ENCODE measurements around the gene POLE.

POLE gene

DNA sequence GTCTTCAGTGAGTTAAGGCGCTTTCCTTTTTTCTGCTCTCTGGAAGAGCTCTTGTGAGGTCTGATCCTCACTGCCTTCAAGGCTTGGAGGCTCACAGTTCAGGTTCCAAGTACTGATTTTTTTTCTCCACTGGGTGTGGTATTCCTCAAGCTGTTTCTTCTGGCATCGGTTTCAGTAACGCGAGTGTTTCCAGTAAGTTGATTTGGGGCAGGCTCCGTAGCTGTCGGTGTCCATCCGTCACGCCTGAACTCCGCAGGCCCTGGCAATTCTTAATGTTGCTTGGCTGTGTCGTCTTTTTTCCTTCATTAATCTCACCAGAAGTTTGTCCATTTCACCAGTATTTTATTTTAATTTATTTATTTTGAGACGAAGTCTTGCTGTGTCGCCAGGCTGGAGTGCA, 107.4 kb downstream of the POLE start:
- DNase-seq (ENCODE audit: low read depth): no peak

DNA sequence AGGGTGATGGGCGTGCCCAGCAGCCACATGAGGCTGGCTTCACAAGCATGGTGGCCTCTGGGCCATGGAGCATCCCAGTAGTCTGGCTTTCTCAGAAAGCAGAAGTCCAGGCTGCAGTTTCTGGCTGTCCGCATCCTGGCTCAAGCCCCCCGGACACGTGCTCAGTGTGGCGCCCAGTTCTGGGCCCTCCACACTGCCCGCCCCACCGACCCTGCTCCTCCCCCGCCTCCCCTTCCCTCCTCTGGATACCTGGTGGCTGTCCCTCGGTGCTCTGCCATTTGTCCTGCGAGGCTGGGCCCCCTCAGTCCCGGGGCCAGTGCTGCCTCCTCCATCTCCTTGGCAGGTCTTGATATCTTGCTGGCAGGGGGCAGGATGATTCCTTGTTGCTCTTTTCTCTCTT, 108.3 kb downstream of the POLE start:
- DNase-seq (ENCODE audit: low read depth): no peak

DNA sequence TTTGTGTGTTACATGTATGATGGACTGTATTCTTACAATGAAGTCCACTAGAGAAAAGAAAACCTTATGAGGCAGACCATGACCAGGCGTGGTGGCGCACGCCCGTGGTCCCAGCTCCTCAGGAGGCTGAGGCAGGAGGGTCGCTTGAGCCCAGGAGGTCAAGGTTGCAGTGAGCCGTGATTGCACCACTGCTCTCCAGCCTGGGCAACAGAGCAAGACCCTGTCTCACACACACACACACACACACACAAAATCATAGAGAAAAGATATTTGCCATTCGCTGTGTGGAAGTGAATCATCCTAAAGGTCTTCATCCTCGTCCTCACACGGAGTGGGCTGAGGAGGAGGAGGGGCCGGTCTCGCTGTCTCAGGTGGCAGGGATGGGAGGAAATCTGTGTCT, 109.0 kb downstream of the POLE start:
- DNase-seq (ENCODE audit: low read depth): no peak

DNA sequence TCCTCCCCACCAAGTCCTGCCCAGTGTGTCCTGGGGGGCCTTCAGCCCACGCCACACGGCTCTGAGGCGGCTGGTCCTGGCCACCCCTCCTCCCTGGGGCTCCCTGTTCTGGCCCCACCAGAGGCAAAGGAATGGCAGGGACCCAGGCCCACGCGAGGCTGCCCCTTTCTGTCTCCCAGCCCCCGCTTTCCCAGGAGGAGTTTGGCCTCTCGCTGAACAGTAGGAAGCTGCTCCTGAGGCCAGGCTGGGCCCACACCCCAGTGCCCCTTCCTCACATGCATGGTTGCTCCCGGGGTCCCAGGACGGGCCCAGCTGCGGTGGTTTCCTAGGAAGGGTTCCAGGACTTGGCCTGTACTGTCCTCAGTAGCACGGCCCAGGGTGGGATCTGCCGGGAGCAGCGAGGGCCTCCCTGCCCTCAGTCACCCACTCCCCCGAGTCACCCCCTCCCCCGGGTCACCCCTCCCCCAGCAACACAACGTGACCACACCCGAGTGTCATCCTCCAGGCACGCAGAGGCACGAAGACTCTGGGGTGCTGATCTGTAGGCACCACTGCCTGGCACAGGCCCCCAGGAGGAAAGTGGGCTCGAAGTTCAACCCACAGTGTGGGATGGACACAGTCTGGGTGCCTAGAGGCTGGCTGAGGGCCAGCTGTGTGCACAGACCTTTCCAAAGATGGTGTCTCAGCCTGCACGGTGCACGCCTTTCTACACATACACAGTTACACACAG, 109.8 kb downstream of the POLE start:
- DNase-seq (ENCODE audit: low read depth): no peak

DNA sequence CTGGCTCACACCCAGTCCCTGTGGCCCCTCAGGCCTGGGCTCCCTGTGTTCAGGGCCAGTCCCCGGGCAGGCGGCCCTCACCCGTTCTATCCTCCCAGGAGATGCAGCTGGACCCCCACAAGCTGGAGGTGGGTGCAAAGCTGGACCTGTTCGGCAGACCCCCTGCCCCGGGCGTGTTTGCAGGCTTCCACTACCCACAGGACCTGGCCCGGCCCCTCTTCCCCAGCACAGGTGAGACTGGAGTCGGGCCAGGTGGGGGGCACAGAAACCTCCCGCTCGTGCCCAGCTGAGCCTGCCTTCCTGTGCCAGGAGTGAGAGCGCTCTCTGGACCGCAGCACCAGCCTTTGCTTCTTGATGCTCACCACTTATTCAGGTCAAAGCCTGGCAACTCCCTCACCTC, 110.4 kb downstream of the POLE start:
- DNase-seq (ENCODE audit: low read depth): no peak

DNA sequence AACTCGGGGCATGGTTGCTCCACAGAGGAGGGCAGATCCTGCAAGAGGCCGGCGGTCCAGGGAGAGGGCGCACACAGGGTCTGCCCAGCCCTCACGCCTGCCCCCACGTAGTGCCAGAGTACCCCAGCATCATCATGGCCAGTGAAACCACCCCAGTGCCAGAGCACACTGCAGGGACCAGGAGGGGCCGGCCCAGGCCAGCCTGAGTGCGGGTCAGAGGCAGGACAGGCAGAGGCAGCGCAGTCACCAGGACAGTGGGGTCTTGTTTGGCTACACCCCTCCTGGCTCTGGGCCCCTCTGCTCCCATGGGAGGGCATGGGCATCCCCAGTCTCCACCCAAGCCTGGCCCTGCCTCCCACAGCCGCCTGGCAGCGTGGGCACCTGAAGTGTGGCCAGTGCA, 111.5 kb downstream of the POLE start:
- DNase-seq (ENCODE audit: low read depth): no peak

DNA sequence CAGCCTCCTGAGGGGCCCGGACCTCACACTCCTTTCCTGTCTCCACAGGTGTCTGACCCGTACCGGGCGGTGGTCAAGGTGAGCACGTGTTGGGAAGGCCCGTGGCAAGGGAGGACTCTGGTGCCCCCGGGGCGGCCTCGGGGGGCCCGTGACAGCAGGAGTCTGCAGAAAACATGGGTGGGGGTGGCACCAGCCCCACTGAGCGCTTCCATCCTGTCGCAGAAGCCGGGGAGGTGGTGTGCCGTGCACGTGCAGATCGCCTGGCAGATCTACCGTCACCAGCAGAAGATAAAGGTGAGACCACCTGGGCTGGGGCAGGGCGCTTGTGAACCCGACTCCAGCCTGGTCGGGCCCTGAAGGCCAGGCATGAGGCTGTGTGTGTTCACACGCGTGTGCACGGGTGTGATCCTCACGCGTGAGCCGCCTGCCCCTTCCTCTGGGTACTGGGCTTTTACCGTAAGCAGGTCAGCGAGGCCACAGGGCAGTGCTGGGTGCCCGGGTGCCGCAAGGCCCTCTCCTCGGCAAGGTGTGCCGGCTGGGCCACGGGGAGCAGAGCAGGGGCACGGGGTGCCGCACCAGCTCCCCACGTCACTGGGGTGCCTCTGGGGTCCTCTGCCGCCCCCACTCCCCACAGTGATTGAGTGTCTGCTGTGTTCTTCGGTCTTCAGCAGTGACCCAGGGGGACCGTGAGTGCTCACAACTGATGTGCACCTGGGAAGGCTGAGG, 112.7 kb downstream of the POLE start:
- no peak for DNase-seq (ENCODE audit: low read depth)

Data from activated gamma-delta T cell treated with anti-CD3 and anti-CD28 coated beads, Interleukin-2, amount 50 U/mL, for 16 hours (primary cell).